GM11168 (cell line): ENCODE data around the gene WNT4.

ENCODE experiments used
- in situ Hi-C: fragments of 300-500 bp; cut with MboI; formaldehyde crosslinking; loops from one replicate; pipeline ENCODE4 v1.12.0; 2022; ENCODE audit warnings: low sequenced_read_pairs; ENCODE audit not compliant: unreplicated experiment

The WNT4 gene

GRCh38 chr1:22117851-22118250 is 25.0 kb downstream of the WNT4 start:
- in situ Hi-C loops: no loop called here

- in situ Hi-C loops: no loop called here
Measured at GRCh38 chr1:22117238-22117637, 25.7 kb downstream of the WNT4 start.

- in situ Hi-C loops: no loop called here
Measured at GRCh38 chr1:22115286-22115685, 27.6 kb downstream of the WNT4 start.

GRCh38 chr1:22114083-22115012 is 28.5 kb downstream of the WNT4 start:
- in situ Hi-C loops: no loop called here

GRCh38 chr1:22112554-22112953 is 30.3 kb downstream of the WNT4 start:
- in situ Hi-C loops: no loop called here

- in situ Hi-C loops: no loop called here
Measured at GRCh38 chr1:22111620-22112019, 31.3 kb downstream of the WNT4 start.

GRCh38 chr1:22111115-22111514 is 31.8 kb downstream of the WNT4 start:
- in situ Hi-C loops: no loop called here

GRCh38 chr1:22110016-22110415 is 32.9 kb downstream of the WNT4 start:
- in situ Hi-C loops: no loop called here

- in situ Hi-C loops: no loop called here
Measured at GRCh38 chr1:22108339-22109105, 34.4 kb downstream of the WNT4 start.

GRCh38 chr1:22107126-22107525 is 35.8 kb downstream of the WNT4 start:
- in situ Hi-C loops: no loop called here

GRCh38 chr1:22105611-22106207 is 37.2 kb downstream of the WNT4 start:
- in situ Hi-C loops: no loop called here

GRCh38 chr1:22104865-22105437 is 37.9 kb downstream of the WNT4 start:
- in situ Hi-C loops: no loop called here

GRCh38 chr1:22104094-22104493 is 38.8 kb downstream of the WNT4 start:
- in situ Hi-C loops: no loop called here

- in situ Hi-C loops: no loop called here
Measured at GRCh38 chr1:22102746-22103145, 40.2 kb downstream of the WNT4 start.

GRCh38 chr1:22101995-22102394 is 40.9 kb downstream of the WNT4 start:
- in situ Hi-C loops: no loop called here

GRCh38 chr1:22101199-22101598 is 41.7 kb downstream of the WNT4 start:
- in situ Hi-C loops: no loop called here

GRCh38 chr1:22100168-22100567 is 42.7 kb downstream of the WNT4 start:
- in situ Hi-C loops: no loop called here

GRCh38 chr1:22098752-22099151 is 44.1 kb downstream of the WNT4 start:
- in situ Hi-C loops: no loop called here

GRCh38 chr1:22096463-22096862 is 46.4 kb downstream of the WNT4 start:
- in situ Hi-C loops: no loop called here

GRCh38 chr1:22096036-22096435 is 46.9 kb downstream of the WNT4 start:
- in situ Hi-C loops: no loop called here

- in situ Hi-C loops: no loop called here
Measured at GRCh38 chr1:22093513-22093912, 49.4 kb downstream of the WNT4 start.
